IPS-20b (cell line): ENCODE measurements around the gene FMNL2.

ENCODE experiments used
- H3K27ac ChIP-seq: one replicate; pipeline ENCODE4 v1.5.1; 2013; ENCODE audit warnings: low read length
- H3K27me3 ChIP-seq: 2 replicates; pipeline ENCODE4 v1.6.1; 2013; ENCODE audit warnings: mild to moderate bottlenecking, low read length, inconsistent platforms; ENCODE audit not compliant: insufficient read depth
- H3K36me3 ChIP-seq: 2 replicates; pipeline ENCODE4 v1.6.1; 2013; ENCODE audit warnings: low read depth, mild to moderate bottlenecking, inconsistent platforms, low read length, moderate library complexity; ENCODE audit not compliant: insufficient read depth
- H3K4me1 ChIP-seq: 2 replicates; pipeline ENCODE4 v1.6.1; 2013; ENCODE audit warnings: mild to moderate bottlenecking, control low read depth, inconsistent platforms, low read length, moderate library complexity; ENCODE audit not compliant: insufficient read depth
- H3K4me3 ChIP-seq: 2 replicates; pipeline ENCODE4 v1.5.1; 2013; ENCODE audit warnings: mild to moderate bottlenecking, low read length, inconsistent platforms
- H3K9ac ChIP-seq: 2 replicates; pipeline ENCODE4 v1.6.1; 2013; ENCODE audit warnings: low read depth, mild to moderate bottlenecking, inconsistent platforms, low read length, moderate library complexity
- H3K9me3 ChIP-seq: 2 replicates; pipeline ENCODE4 v1.6.1; 2013; ENCODE audit warnings: mild to moderate bottlenecking, low read depth, low read length, inconsistent platforms; ENCODE audit not compliant: insufficient read depth

FMNL2 gene

GRCh38 chr2:152421521-152422370 lies 86.8 kb downstream of the FMNL2 start:
- H3K27ac ChIP-seq: no peak overlapping the region
- no peak overlapping the region for H3K4me3 ChIP-seq
- no peak overlapping the region for H3K9ac ChIP-seq
- H3K4me1 ChIP-seq: peaks cover 32% of the 10 kb centered on the region; the same call in 1 of the 2 replicates
- no peaks in the 10 kb centered on the region for H3K9me3 ChIP-seq
- no peaks in the 10 kb centered on the region for H3K27me3 ChIP-seq
- H3K36me3 ChIP-seq: no peaks in the 10 kb centered on the region

- Histone ChIP-seq H3K4me3 (no peak overlapping the region; the same call in 1 of the 2 replicates), H3K36me3 (no peaks in the 10 kb centered on the region), H3K27me3 (no peaks in the 10 kb centered on the region), H3K27ac (no peak overlapping the region), H3K4me1 (peaks cover 32% of the 10 kb centered on the region; the same call in 1 of the 2 replicates), H3K9me3 (no peaks in the 10 kb centered on the region), H3K9ac (no peak overlapping the region)
These were observed 88.7 kb downstream of the FMNL2 start for GRCh38 chr2:152423684-152424083.

- Histone ChIP-seq H3K27ac (no peak overlapping the region), H3K4me1 (peaks cover 30% of the 10 kb centered on the region; the same call in 1 of the 2 replicates), H3K4me3 (no peak overlapping the region), H3K9ac (no peak overlapping the region), H3K27me3 (no peaks in the 10 kb centered on the region), H3K36me3 (no peaks in the 10 kb centered on the region), H3K9me3 (no peaks in the 10 kb centered on the region)
These were observed 91.1 kb downstream of the FMNL2 start for GRCh38 chr2:152425765-152426727.

- Histone ChIP-seq H3K36me3 (no peaks in the 10 kb centered on the region), H3K9ac (no peak overlapping the region), H3K4me1 (peaks cover 30% of the 10 kb centered on the region; the same call in 1 of the 2 replicates), H3K4me3 (no peak overlapping the region), H3K27ac (no peak overlapping the region), H3K9me3 (no peaks in the 10 kb centered on the region), H3K27me3 (no peaks in the 10 kb centered on the region)
These were observed 91.8 kb downstream of the FMNL2 start for GRCh38 chr2:152426801-152427200.

GRCh38 chr2:152427902-152428301 lies 92.9 kb downstream of the FMNL2 start:
- H3K9me3 ChIP-seq: no peaks in the 10 kb centered on the region
- H3K9ac ChIP-seq: no peak overlapping the region
- H3K4me3 ChIP-seq: no peak overlapping the region
- no peaks in the 10 kb centered on the region for H3K36me3 ChIP-seq
- H3K27ac ChIP-seq: no peak overlapping the region
- H3K4me1 ChIP-seq: peaks cover 39% of the 10 kb centered on the region; the same call in 1 of the 2 replicates
- H3K27me3 ChIP-seq: no peaks in the 10 kb centered on the region

GRCh38 chr2:152428800-152429582 lies 94.0 kb downstream of the FMNL2 start:
- Histone ChIP-seq H3K27me3 (no peaks in the 10 kb centered on the region), H3K4me3 (no peak overlapping the region), H3K9me3 (no peaks in the 10 kb centered on the region), H3K4me1 (peaks cover 39% of the 10 kb centered on the region), H3K36me3 (no peaks in the 10 kb centered on the region), H3K27ac (no peak overlapping the region), H3K9ac (no peak overlapping the region)

GRCh38 chr2:152430876-152431275 lies 95.9 kb downstream of the FMNL2 start:
- Histone ChIP-seq H3K9me3 (no peaks in the 10 kb centered on the region), H3K4me3 (no peak overlapping the region), H3K4me1 (peaks cover 44% of the 10 kb centered on the region), H3K9ac (no peak overlapping the region), H3K27ac (no peak overlapping the region), H3K36me3 (no peaks in the 10 kb centered on the region), H3K27me3 (no peaks in the 10 kb centered on the region)

- no peaks in the 10 kb centered on the region for H3K9me3 ChIP-seq
- peaks cover 44% of the 10 kb centered on the region for H3K4me1 ChIP-seq
- H3K4me3 ChIP-seq: no peak overlapping the region
- H3K9ac ChIP-seq: no peak overlapping the region
- no peaks in the 10 kb centered on the region for H3K36me3 ChIP-seq
- no peak overlapping the region for H3K27ac ChIP-seq
- no peaks in the 10 kb centered on the region for H3K27me3 ChIP-seq
These were observed 96.6 kb downstream of the FMNL2 start for GRCh38 chr2:152431370-152432098.

GRCh38 chr2:152432206-152432653 lies 97.3 kb downstream of the FMNL2 start:
- Histone ChIP-seq H3K4me3 (no peak overlapping the region), H3K36me3 (no peaks in the 10 kb centered on the region), H3K4me1 (peaks cover 49% of the 10 kb centered on the region), H3K9me3 (no peaks in the 10 kb centered on the region), H3K9ac (no peak overlapping the region), H3K27me3 (no peaks in the 10 kb centered on the region), H3K27ac (no peak overlapping the region)

- peaks cover 49% of the 10 kb centered on the region for H3K4me1 ChIP-seq
- H3K36me3 ChIP-seq: no peaks in the 10 kb centered on the region
- H3K9me3 ChIP-seq: no peaks in the 10 kb centered on the region
- no peak overlapping the region for H3K4me3 ChIP-seq
- no peak overlapping the region for H3K9ac ChIP-seq
- no peaks in the 10 kb centered on the region for H3K27me3 ChIP-seq
- no peak overlapping the region for H3K27ac ChIP-seq
These were observed 97.8 kb downstream of the FMNL2 start for GRCh38 chr2:152432765-152433164.
